ENCODE results near the gene SGIP1.
"Not testable (repeated sequence)": the region's sequence is repeated elsewhere in the genome, so short reads cannot be mapped to it uniquely, and the experiment has no call there.

SGIP1 gene

GRCh38 chr1:66559517-66559916 is 25.6 kb downstream of the SGIP1 start:
- no peak for DNase-seq

DNA sequence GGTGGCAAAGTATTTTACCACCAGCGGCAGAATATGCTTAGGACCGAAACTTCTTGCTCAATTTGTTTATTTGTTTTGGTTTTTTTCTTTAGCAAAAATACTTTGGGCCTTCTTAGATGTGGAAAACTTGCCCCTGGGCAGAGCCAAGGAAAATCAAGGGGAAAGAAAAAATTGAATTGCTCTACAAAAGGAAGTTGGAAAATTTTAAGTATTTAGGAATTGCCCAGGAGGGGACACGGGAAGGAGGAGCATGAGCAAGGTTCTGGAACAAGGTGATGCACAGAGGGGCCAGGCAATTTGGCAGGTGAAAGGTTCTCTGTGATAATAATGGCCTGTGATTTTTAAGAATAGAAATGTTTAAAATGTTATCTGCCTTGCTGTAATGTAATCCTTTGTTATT is 28.6 kb downstream of the SGIP1 start:
- DNase-seq: no peak

DNA sequence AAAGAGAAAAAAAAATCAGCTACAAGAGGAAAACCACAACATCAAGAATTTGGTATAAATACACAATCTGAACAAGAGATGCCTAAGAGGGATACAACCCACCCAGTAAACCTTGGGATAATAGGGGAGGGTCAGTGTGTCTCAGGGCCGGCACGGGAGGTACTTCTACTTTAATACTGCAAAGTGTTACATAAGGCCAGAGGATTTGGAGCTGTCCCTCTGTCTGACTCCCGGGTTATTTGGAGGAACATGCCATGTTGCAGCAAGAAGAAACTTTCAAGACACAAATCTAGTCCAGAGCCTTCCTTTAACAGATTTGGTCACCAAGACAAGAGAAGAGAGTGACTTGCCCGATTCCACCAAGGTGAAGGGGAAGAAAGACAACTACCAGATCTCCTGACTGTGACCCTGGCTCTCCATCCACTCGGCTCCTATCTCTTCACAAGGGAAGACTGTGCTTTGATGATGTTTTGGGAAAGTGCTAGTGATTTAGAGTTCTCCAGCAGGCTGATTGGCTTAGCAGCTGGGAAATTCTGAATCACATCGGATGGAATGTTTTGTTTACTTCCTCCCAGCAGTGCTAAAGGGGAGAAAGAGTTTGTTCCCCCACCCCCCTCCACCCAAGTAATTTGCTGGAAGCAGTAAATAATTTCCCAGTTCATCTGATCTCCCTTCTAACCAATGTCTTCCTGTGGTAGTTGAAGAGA is 29.3 kb downstream of the SGIP1 start:
- no peak for DNase-seq

DNA sequence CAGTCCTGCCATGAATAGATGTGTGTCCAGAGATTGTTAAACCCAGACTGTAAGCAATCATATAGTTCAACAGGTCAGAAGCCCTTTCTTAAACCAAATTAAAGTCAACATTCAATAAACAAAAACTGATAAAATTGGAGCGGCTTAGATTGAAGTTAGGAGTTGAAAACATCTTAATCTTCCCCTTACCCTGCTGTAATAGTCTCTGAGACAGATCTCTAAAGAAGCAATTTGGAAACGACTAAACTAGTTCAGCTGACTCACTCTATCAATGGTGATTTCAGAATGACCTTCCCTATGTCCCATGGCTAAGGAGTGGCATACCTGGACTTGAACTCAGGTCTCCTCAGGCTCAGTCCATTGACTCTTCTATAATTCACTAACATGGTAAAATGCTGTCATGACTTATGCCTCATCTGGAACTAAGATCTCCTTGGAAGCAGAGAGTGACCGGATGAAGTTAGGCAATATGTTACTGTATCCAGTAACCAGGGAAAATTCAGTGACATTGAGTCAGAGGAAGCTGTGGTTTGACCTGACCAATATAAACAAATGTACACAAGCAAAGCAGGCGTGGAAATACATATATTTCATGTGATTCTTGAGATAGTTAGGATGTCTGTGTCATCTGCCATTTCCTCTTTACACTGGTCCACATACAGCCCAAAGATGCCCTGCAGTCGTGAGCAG is 30.1 kb downstream of the SGIP1 start:
- no peak for DNase-seq

- DNase-seq: no peak
Observed at GRCh38 chr1:66570196-66570595, 36.2 kb downstream of the SGIP1 start.

DNA sequence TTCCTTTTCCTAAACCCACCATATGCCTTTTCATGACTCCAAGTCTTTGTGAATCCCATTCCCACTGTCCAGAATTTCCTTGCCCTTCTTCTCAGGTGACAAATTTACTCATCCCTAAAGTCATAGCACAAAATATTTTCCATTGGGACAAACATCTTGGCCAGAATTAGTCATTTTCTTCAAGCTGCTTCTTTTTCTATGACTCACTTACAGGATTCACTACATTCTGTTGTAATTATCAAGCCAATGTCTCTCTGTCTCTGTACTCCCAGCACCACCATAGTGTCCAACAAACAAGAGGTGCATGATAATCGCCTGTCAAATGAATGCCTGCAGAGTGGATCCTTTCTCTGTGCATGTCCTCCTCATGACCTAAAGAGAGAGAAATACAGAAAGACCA is 37.8 kb downstream of the SGIP1 start:
- no peak for DNase-seq

- DNase-seq: no peak
Observed at GRCh38 chr1:66575739-66576138, 41.8 kb downstream of the SGIP1 start.

GRCh38 chr1:66576645-66577044 is 42.7 kb downstream of the SGIP1 start:
- no peak for DNase-seq

DNA sequence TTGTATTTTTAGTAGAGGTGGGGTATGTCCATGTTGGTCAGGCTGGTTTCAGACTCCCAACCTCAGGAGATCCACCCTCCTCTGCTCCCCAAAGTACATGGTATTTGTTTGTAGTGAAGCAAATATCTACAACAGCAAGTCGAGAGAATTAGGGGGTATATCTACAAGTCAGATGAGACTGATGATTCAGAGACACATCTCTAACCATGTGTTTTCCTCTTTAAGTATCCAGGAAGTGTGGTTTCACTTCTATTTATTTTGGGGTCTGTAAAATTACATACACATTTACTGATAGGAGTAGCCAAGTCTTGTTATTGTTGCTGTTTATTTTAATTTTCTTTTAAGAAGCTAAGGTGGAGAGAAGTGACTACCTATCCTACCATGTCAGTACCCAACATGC is 44.9 kb downstream of the SGIP1 start:
- no peak for DNase-seq

- DNase-seq: no peak
Observed at GRCh38 chr1:66580081-66580480, 46.1 kb downstream of the SGIP1 start.

GRCh38 chr1:66583021-66583420 is 49.1 kb downstream of the SGIP1 start:
- DNase-seq: no peak

- no peak for DNase-seq
Observed at GRCh38 chr1:66585002-66585401, 51.0 kb downstream of the SGIP1 start.

DNA sequence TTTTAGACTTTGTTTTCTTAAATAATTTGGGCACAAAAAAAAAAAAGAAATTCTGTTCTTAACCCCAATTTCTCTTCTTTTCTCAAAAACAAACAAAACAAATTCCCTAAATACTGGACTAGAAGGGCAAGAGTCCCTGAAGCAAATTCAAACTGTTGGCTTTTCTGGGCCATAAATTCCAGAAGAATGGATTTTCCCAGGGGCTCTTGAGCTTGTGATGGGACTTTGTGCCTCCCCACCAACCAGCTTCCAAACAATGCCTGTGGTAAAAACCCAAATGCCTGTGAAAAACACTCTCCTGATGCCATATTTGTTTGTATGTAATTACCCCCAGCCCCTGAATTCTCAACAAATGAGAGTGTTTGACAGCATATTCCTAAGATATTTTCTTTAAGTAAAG is 55.4 kb downstream of the SGIP1 start:
- no peak for DNase-seq

- DNase-seq: not testable (repeated sequence)
Observed at GRCh38 chr1:66592106-66592507, 58.2 kb downstream of the SGIP1 start.

GRCh38 chr1:66596191-66596590 is 62.2 kb downstream of the SGIP1 start:
- no peak for DNase-seq

- DNase-seq: no peak
Observed at GRCh38 chr1:66597500-66597899, 63.5 kb downstream of the SGIP1 start.

DNA sequence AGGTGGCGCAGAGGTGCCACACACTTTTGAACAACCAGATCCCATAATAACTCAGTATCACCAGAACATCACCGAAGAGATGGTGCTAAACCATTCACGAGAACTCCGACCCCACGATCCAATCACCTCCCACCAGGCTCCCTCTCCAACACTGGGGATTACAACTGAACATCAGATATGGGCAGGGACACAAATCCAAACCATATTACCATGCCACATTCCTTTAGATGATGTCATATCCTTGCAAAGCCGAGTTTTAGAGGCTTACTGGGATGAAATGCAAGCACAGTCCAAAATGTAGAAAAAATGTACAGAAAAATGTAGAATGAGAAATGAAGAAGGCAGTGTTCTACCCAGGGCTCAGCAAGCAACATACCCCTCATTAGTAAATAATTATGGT is 64.7 kb downstream of the SGIP1 start:
- DNase-seq: no peak

DNA sequence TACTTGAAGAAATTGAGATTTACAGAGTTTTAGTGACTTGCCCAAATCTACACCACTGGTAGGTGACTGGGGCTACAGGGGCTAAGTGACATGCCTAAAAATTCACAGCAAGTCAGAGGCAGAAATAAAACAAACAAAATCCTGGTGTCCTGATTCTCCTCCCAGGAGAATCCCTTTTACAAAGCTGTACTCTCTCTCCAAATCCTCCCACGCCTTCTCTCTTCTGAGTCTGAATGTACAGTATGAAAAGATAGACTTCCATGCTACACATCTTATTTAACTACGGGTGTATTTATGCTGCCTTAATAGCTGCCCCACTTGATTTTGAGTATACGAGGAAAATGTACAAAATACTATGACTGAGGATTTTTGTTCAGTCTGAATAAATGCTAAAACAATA is 65.4 kb downstream of the SGIP1 start:
- DNase-seq: no peak

DNA sequence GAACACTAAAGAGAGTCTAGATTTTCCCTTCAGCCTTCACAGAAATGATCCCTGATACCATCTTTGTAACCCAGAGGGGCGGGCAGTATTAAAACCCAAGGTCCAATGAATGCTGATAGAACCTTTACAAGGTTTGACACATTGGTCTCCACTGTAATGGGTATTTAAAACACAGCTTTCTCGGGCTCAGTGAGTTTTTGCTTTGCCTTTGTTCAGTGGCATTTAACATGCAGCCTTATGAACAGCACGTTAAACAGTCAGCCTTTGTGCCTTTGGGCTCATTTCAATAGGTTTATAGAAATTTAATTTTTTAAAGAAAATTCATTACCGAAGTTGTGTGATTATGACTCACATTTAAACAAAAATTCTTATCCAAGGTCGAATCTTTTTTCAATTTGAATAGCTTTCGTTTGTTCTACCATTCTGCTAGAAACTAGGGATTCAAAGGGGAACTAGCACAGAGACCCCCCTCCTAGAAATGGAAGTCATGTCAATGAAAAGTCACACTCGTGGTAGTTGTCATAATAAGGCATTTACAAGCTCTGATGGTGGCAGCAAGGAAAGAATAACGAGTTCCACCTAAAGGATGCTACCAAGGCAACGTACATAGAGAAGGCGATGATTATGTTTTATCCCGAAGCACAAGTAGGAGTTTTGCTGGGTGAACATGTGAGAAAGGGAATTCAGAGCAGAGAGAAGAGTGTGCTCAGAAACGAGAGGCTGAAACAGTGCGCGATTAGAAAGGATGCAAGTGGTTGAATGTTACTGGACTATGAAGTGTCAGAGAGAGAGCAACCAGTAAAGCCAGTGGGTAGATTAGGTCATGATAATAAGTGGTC is 66.2 kb downstream of the SGIP1 start:
- DNase-seq: no peak

- no peak for DNase-seq
Observed at GRCh38 chr1:66605419-66605997, 71.6 kb downstream of the SGIP1 start.

GRCh38 chr1:66606362-66607065 is 72.6 kb downstream of the SGIP1 start:
- no peak for DNase-seq

- DNase-seq: no peak
Observed at GRCh38 chr1:66607458-66607857, 73.5 kb downstream of the SGIP1 start.

DNA sequence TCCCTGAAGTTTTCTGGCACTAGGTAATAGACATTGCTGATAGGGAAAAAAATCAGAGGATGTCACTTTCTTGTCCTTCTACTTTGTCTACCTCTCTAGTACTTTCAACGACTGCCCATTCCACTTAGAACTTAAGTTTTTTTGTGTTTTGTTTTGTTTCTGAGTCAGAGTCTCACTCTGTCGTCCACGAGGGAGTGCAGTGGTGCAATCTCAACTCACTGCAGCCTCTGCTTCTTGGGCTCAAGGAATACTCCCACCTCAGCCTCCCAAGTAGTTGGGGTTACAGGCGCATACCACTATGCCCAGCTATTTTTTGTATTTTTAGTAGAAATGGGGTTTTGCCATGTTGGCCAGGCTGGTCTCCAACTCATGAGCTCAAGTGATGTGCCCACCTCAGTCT is 79.2 kb downstream of the SGIP1 start:
- no peak for DNase-seq

All from activated CD8-positive, alpha-beta memory T cell treated with anti-CD3 and anti-CD28 coated beads, Interleukin-2, amount 50 U/mL, for 48 hours (primary cell).